GM19372 (cell line): Measurements from ENCODE around the gene PNKD.

Experiments
- ATAC-seq: cut with Tn5 transposase; IDR thresholded peaks from one replicate; pipeline ENCODE4 v1.9.1; 2021; ENCODE audit warnings: mild to moderate bottlenecking, low read depth, moderate library complexity; ENCODE audit not compliant: unreplicated experiment

Gene PNKD

GRCh38 chr2:218394298-218395089 is 124.2 kb downstream of the PNKD start:
- no peak for ATAC-seq

GRCh38 chr2:218395090-218395444 is 124.7 kb downstream of the PNKD start:
- ATAC-seq = no peak

GRCh38 chr2:218395456-218395825 is 125.1 kb downstream of the PNKD start:
- no peak for ATAC-seq

GRCh38 chr2:218395826-218396687 is 125.7 kb downstream of the PNKD start:
- peak; percentile 42 for ATAC-seq
